ENCODE measurements around the gene NXPH1.

- no peak for TF ChIP-seq CTCF (IDR thresholded peaks at IDR 0.05)
- TF ChIP-seq SOX15 (CRISPR knock-in tag; IDR thresholded peaks at IDR 0.05), result no peak
- TF ChIP-seq, protein P1, sequence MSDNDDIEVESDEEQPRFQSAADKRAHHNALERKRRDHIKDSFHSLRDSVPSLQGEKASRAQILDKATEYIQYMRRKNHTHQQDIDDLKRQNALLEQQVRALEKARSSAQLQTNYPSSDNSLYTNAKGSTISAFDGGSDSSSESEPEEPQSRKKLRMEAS (CRISPR knock-in tag; IDR thresholded peaks at IDR 0.05), result no peak
- TF ChIP-seq, protein P2, sequence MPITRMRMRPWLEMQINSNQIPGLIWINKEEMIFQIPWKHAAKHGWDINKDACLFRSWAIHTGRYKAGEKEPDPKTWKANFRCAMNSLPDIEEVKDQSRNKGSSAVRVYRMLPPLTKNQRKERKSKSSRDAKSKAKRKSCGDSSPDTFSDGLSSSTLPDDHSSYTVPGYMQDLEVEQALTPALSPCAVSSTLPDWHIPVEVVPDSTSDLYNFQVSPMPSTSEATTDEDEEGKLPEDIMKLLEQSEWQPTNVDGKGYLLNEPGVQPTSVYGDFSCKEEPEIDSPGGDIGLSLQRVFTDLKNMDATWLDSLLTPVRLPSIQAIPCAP (CRISPR knock-in tag; IDR thresholded peaks at IDR 0.05), result no peak
- no peak for TF ChIP-seq PREB (CRISPR knock-in tag; IDR thresholded peaks at IDR 0.05; ENCODE audit: borderline replicate concordance)
- TF ChIP-seq SP1 (CRISPR knock-in tag; conservative IDR thresholded peaks at IDR 0.05), result no peak
- TF ChIP-seq, protein P3, sequence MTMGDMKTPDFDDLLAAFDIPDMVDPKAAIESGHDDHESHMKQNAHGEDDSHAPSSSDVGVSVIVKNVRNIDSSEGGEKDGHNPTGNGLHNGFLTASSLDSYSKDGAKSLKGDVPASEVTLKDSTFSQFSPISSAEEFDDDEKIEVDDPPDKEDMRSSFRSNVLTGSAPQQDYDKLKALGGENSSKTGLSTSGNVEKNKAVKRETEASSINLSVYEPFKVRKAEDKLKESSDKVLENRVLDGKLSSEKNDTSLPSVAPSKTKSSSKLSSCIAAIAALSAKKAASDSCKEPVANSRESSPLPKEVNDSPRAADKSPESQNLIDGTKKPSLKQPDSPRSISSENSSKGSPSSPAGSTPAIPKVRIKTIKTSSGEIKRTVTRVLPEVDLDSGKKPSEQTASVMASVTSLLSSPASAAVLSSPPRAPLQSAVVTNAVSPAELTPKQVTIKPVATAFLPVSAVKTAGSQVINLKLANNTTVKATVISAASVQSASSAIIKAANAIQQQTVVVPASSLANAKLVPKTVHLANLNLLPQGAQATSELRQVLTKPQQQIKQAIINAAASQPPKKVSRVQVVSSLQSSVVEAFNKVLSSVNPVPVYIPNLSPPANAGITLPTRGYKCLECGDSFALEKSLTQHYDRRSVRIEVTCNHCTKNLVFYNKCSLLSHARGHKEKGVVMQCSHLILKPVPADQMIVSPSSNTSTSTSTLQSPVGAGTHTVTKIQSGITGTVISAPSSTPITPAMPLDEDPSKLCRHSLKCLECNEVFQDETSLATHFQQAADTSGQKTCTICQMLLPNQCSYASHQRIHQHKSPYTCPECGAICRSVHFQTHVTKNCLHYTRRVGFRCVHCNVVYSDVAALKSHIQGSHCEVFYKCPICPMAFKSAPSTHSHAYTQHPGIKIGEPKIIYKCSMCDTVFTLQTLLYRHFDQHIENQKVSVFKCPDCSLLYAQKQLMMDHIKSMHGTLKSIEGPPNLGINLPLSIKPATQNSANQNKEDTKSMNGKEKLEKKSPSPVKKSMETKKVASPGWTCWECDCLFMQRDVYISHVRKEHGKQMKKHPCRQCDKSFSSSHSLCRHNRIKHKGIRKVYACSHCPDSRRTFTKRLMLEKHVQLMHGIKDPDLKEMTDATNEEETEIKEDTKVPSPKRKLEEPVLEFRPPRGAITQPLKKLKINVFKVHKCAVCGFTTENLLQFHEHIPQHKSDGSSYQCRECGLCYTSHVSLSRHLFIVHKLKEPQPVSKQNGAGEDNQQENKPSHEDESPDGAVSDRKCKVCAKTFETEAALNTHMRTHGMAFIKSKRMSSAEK (CRISPR knock-in tag; IDR thresholded peaks at IDR 0.05; ENCODE audit: borderline replicate concordance), result no peak
- TF ChIP-seq ZNF232 (CRISPR knock-in tag; IDR thresholded peaks at IDR 0.05), result no peak
- TF ChIP-seq, protein P4, sequence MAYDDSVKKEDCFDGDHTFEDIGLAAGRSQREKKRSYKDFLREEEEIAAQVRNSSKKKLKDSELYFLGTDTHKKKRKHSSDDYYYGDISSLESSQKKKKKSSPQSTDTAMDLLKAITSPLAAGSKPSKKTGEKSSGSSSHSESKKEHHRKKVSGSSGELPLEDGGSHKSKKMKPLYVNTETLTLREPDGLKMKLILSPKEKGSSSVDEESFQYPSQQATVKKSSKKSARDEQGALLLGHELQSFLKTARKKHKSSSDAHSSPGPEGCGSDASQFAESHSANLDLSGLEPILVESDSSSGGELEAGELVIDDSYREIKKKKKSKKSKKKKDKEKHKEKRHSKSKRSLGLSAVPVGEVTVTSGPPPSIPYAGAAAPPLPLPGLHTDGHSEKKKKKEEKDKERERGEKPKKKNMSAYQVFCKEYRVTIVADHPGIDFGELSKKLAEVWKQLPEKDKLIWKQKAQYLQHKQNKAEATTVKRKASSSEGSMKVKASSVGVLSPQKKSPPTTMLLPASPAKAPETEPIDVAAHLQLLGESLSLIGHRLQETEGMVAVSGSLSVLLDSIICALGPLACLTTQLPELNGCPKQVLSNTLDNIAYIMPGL (CRISPR knock-in tag; IDR thresholded peaks at IDR 0.05), result no peak
- no peak for TF ChIP-seq ELF4 (CRISPR knock-in tag; IDR thresholded peaks at IDR 0.05; ENCODE audit: low read depth)
- TF ChIP-seq NFE2L1 (CRISPR knock-in tag; IDR thresholded peaks at IDR 0.05), result no peak
- TF ChIP-seq AFF4 (CRISPR knock-in tag; IDR thresholded peaks at IDR 0.05; ENCODE audit: borderline replicate concordance), result no peak
- TF ChIP-seq NR1H2 (CRISPR knock-in tag; IDR thresholded peaks at IDR 0.05), result no peak
These were observed 103.0 kb downstream of the NXPH1 start for GRCh38 chr7:8536431-8536830.

Data from WTC11 (cell line).